Epithelial cell of proximal tubule (primary cell): ENCODE data around the gene MTRF1L. TPM values are rescaled to one million over a fixed set of nuclear protein-coding genes. Genes with fewer than 3 reads are reported as not detected.
"Not testable (repeated sequence)": the region's sequence is repeated elsewhere in the genome, so short reads cannot be mapped to it uniquely, and the experiment has no call there.

ENCODE experiments used
- DNase-seq: peaks from one replicate; pipeline ENCODE4 v3.0.0-alpha.2; 2011; ENCODE audit warnings: low read depth
- H3K4me3 ChIP-seq: 2 replicates; pipeline ENCODE4 v1.5.1; 2011; ENCODE audit warnings: low read depth, mild to moderate bottlenecking, low read length
- total RNA-seq: library from RNA; depleted of rRNA; stranded (reverse); fragments of >200 nt; gene quantifications from 2 replicates; pipeline ENCODE4 v1.2.3, GENCODE V29; 2015
- TF ChIP-seq, protein P1 (sequence below): conservative IDR thresholded peaks from 2 replicates; pipeline ENCODE4 v1.5.1; 2012; ENCODE audit warnings: low read depth, mild to moderate bottlenecking, low read length

The MTRF1L gene
- total RNA-seq, 1 donor from 2014 or later = 18.4 TPM

- no peak overlapping the region for H3K4me3 ChIP-seq
- DNase-seq = no peak
- TF ChIP-seq, protein P1, sequence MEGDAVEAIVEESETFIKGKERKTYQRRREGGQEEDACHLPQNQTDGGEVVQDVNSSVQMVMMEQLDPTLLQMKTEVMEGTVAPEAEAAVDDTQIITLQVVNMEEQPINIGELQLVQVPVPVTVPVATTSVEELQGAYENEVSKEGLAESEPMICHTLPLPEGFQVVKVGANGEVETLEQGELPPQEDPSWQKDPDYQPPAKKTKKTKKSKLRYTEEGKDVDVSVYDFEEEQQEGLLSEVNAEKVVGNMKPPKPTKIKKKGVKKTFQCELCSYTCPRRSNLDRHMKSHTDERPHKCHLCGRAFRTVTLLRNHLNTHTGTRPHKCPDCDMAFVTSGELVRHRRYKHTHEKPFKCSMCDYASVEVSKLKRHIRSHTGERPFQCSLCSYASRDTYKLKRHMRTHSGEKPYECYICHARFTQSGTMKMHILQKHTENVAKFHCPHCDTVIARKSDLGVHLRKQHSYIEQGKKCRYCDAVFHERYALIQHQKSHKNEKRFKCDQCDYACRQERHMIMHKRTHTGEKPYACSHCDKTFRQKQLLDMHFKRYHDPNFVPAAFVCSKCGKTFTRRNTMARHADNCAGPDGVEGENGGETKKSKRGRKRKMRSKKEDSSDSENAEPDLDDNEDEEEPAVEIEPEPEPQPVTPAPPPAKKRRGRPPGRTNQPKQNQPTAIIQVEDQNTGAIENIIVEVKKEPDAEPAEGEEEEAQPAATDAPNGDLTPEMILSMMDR = peak; percentile 38
These were observed 9.1 kb downstream of the MTRF1L start for GRCh38 chr6:152993431-152993830.

GRCh38 chr6:152986978-152987377, 15.5 kb downstream of the MTRF1L start:
- no peak for DNase-seq
- TF ChIP-seq, protein P1 = no peak
- no peak overlapping the region for H3K4me3 ChIP-seq

- not testable (repeated sequence) for H3K4me3 ChIP-seq, DNase-seq
These were observed 17.2 kb downstream of the MTRF1L start for GRCh38 chr6:152985300-152985699.

DNA sequence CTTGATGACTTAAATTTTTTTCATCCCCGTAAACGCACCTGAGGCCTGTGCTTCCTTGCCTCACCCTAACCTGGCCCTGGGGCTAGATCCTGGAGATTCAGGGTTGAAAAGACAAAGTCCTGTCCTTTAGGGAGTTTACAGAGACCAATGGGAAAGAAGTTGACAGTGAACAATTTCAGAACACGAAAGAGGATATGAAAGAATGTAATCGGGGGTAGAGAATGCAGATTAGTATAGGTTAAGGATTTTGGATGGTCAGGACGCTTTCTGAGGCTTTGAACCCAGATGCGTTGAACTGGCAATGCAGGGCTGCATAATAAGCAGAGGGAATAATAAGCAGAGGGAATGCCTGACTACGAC, 18.0 kb downstream of the MTRF1L start:
- H3K4me3 ChIP-seq = peak overlapping the region; percentile 88
- no peak for DNase-seq
- TF ChIP-seq, protein P1 = no peak

GRCh38 chr6:152983637-152984512, 18.6 kb downstream of the MTRF1L start:
- DNase-seq = no peak
- peak overlapping the region; percentile 88 for H3K4me3 ChIP-seq
- TF ChIP-seq, protein P1 = no peak

GRCh38 chr6:152982904-152983636, 19.4 kb downstream of the MTRF1L start, which contains the start of gene FBXO5:
Gene FBXO5, minus strand, starts transcription at chr6:152983041. Its CDS starts 82 bp downstream, at chr6:152982959.
- DNase-seq = peak; percentile 55
- TF ChIP-seq, protein P1 = no peak
- peak within 1 kb of the TSS; percentile 88 for H3K4me3 ChIP-seq
